ENCODE measurements around the gene RABGAP1L.
"Not testable (repeated sequence)": the region's sequence is repeated elsewhere in the genome, so short reads cannot be mapped to it uniquely, and the experiment has no call there.

The RABGAP1L gene

GRCh38 chr1:174701565-174701964 lies 542.2 kb downstream of the RABGAP1L start:
- DNase-seq (ENCODE audit: low read depth in 2 of 2, low spot score in 1 of 2), result no peak

DNA sequence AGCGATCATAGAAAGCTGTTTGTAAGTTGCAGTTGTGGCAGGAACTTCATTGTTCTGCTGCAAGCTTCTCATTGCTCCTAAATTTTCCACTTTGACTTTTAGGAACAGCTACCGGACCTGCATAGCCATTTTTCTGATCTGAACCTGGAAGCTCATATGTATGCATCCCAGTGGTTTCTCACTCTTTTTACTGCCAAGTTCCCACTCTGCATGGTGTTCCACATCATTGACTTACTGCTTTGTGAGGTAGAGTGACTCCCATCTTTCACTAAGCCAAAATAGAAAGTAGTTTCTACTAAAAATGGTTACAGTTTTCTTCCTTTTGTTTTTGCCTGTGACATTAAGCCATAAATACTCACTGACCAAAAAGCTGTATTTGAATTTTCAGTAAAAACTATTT lies 542.7 kb downstream of the RABGAP1L start:
- DNase-seq (ENCODE audit: low read depth in 2 of 2, low spot score in 1 of 2), result no peak

DNA sequence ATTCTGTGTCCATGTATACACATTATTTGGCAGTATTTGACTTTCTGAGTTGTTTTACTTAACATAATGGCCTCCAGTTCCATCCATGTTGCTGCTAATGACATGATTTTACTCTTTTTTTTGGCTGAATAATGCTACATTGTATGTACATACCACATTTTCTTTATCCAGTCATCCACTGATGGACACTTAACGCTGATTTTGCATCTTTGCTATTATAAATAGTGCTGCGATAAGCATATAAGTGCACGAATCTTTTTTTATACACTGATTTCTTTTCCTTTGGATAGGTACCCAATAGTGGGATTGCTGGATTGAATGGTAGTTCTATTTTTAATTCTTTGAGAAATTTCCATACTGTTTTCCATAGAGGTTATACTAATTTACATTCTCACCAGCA lies 544.0 kb downstream of the RABGAP1L start:
- no peak for DNase-seq (ENCODE audit: low read depth in 2 of 2, low spot score in 1 of 2)

GRCh38 chr1:174704300-174704699 lies 545.0 kb downstream of the RABGAP1L start:
- DNase-seq (ENCODE audit: low read depth in 2 of 2, low spot score in 1 of 2), result no peak

DNA sequence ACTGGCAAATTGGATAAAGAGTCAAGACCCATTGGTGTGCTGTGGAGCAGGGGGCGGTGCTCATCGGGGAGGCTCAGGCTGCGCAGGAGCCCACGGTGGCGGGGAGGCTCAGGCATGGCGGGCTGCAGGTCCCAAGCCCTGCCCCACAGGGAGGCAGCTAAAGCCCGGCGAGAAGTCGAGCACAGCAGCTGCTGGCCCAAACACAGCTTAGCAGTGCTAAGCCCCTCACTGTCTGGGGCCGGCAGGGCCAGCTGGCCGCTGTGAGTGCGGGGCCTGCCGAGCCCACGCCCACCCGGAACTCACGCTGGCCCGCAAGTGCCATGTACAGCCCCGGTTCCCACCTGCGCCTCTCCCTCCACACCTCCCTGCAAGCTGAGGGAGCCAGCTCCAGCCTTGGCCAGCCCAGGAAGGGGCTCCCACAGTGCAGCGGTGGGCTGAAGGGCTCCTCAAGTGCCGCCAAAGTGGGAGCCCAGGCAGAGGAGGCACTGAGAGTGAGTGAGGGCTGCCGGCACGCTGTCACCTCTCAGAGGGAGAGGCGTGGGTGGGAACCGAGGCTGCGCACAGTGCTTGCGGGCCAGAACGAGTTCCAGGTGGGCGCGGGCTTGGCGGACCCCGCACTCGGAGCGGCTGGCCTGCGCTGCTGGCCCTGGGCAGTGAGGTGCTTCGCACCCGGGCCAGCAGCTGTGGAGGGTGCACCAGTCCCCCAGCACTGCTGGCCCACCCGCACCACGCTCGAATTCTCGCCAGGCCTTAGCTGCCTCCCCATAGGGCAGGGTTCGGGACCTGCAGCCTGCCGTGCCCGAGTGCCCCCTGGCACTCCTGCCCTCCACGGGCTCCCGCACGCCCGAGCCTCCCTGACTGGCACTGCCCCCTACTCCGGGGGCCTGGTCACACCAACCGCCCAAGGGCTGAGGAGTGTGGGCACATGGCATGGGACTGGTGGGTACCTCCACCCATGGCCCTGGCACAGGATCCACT lies 551.8 kb downstream of the RABGAP1L start:
- no peak for DNase-seq (ENCODE audit: low read depth in 2 of 2, low spot score in 1 of 2)

GRCh38 chr1:174711848-174712247 lies 552.5 kb downstream of the RABGAP1L start:
- not testable (repeated sequence) for DNase-seq (ENCODE audit: low read depth in 2 of 2, low spot score in 1 of 2)

- no peak for DNase-seq (ENCODE audit: low read depth in 2 of 2, low spot score in 1 of 2)
Measured at GRCh38 chr1:174712541-174712940, 553.2 kb downstream of the RABGAP1L start.

GRCh38 chr1:174713796-174714195 lies 554.5 kb downstream of the RABGAP1L start:
- no peak for DNase-seq (ENCODE audit: low read depth in 2 of 2, low spot score in 1 of 2)

DNA sequence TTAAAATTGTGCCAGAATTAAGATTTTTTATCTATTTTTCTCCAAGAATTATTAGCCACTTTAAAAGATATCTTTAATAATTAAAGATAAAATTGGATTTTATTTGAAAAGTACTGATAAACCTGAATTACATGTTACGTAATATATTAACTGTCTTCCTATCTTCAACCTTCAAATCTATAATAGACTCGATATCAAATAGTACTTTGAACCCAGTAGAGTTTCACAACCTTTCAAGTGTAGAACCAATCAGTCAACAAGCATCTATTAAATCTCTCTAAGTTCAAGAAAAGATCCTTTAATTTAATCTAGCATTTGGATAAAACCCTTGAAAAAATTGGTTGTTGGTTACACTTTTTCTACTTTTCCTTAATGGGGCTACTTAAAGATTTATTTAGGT lies 559.9 kb downstream of the RABGAP1L start:
- DNase-seq (ENCODE audit: low read depth in 2 of 2, low spot score in 1 of 2), result no peak

DNA sequence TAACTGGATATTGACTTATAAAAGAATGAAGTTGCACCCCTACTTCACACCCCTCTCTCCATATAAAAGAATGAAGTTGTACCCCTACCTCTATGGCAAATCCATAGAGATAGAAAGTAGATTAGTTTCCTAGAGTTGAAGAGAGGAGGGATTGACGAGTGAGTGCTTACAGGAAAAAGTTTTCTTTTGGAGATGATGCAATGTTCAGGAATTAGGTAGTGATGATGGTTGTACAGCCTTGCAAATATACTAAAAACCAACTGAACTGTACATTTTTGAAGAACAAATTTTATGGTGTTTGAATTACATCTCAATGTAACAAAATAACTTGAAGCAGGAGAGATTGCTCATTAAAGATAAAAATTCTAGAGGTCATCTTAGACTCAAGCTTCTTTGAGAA lies 561.3 kb downstream of the RABGAP1L start:
- DNase-seq (ENCODE audit: low read depth in 2 of 2, low spot score in 1 of 2), result no peak

DNA sequence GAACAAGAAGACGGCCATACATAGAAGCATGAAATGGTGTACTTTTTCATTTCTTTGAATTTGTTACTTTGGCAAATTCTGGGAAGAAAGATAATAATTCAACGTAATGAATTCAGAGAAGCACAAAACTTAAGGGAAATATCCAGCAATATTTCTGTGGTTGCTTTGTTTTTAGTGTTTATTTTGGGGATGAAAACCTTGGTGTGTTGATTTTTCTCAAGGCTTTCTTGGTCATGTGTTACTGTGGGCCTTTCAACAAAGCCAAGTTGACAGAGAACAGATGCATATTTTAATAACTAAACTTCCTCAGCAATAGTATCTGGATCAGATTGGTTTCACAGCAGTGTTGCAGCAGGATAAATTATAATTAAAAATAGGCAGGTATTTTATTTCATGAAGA lies 561.9 kb downstream of the RABGAP1L start:
- DNase-seq (ENCODE audit: low read depth in 2 of 2, low spot score in 1 of 2), result no peak

GRCh38 chr1:174723816-174724215 lies 564.5 kb downstream of the RABGAP1L start:
- no peak for DNase-seq (ENCODE audit: low read depth in 2 of 2, low spot score in 1 of 2)

DNA sequence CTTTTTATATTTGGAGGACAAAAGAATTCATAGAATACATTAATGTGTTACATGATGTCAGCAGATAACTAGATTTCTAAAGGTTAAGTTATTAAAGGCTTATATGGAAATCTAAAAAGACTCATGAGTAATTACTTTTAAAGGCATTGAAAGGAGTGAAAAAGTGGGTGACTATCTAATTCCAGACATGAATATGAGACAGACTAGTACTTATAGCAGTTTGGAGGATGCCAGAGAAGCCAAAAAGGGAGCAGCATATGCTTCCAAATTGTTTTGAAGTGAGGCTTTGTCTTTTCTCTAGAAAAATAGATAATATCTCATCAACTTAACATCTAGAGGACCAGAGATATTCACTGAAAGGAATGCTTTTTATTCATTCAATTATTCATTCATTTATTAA lies 564.9 kb downstream of the RABGAP1L start:
- no peak for DNase-seq (ENCODE audit: low read depth in 2 of 2, low spot score in 1 of 2)

- DNase-seq (ENCODE audit: low read depth in 2 of 2, low spot score in 1 of 2), result no peak
Measured at GRCh38 chr1:174726167-174726879, 567.0 kb downstream of the RABGAP1L start.

DNA sequence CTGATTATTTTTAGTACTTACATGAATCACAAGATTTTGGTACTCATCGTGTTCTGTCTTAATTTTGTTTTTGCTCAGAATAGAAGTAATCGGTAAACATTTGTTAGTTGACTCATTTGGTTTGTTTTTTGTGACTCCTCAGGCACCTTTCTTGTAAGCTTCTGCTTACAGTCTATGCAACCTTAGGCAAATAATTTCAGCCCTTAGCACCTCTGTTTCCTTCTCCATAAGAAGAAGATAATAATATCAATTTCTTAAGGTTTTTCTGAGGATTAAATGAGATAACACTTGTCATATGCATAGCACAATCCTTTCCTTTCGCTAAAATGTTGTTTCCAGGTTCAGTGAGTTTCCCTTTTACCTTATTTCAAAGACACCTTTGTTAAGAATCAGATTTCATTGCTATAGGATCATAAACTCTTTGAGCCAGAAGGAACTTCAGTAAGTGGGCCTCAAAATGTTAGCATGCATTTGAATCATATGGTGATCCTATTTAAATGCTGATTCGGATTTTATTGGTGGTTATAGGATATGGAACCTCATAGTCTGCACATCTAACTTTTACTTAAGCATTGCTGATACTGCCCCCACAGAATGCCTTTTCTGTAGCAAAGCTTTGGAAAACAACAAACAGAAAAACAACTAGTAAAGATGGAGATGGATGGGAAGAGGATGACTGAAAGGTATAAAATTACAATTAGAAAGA lies 567.7 kb downstream of the RABGAP1L start:
- no peak for DNase-seq (ENCODE audit: low read depth in 2 of 2, low spot score in 1 of 2)

- DNase-seq (ENCODE audit: low read depth in 2 of 2, low spot score in 1 of 2), result no peak
Measured at GRCh38 chr1:174734270-174734669, 575.0 kb downstream of the RABGAP1L start.

DNA sequence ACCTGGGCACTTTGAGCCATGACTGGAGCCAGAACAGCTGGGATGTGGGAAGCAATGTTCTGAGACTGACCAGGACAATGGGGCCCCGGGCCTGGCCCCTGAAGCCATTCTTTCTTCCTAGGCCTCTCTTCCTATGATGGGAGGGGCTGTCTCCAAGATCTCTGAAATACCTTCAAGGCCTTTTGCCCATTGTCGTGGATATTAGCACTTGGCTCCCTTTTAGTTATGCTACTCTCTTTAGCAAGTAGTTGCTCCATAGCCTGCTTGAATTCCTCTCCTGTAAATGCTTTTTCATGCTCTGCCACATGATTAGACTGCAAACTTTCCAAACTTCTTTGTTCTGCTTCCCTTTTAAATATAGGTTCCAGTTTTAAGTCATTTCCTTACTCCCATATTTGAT lies 577.5 kb downstream of the RABGAP1L start:
- DNase-seq (ENCODE audit: low read depth in 2 of 2, low spot score in 1 of 2), result no peak

DNA sequence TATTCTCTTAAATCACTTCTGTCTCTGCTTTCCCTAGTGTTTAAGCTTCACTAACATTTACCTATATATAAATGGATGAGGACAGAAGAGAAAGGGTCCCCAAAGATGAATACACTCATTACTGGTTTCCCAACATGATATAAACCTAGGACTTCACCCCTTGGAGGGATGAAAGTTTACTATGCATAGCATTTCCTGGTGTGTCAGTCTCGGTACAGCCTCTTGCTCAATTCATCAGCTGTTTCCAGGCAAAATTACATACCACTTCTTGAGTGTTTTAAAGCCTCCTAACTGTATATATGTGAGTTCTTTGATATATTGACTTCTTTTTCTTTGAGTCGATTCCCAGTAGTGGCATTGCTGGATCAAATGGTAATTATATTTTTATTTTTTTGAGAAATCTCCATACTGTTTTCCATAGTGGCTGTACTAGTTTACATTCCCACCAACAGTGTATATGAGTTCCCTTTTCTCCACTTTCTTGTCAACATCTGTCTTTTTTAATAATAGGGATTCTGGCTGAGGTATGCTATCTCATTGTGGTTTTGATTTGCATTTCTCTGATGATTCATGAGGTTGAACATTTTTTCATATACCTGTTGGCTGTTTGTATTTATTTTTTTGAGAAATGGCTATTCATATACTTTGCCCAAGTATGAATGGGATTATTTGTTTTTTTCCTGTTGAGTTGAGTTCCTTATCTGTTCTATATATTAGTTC lies 581.1 kb downstream of the RABGAP1L start:
- DNase-seq (ENCODE audit: low read depth in 2 of 2, low spot score in 1 of 2), result no peak

GRCh38 chr1:174742805-174743653 lies 583.7 kb downstream of the RABGAP1L start:
- DNase-seq (ENCODE audit: low read depth in 2 of 2, low spot score in 1 of 2), result no peak
